HG02571 (cell line): ENCODE results near the gene DIPK1B.

Source experiments
- ATAC-seq: cut with Tn5 transposase; IDR thresholded peaks from one replicate; pipeline ENCODE4 v1.9.1; 2021; ENCODE audit warnings: mild to moderate bottlenecking, moderate library complexity; ENCODE audit not compliant: unreplicated experiment

The DIPK1B gene

DNA sequence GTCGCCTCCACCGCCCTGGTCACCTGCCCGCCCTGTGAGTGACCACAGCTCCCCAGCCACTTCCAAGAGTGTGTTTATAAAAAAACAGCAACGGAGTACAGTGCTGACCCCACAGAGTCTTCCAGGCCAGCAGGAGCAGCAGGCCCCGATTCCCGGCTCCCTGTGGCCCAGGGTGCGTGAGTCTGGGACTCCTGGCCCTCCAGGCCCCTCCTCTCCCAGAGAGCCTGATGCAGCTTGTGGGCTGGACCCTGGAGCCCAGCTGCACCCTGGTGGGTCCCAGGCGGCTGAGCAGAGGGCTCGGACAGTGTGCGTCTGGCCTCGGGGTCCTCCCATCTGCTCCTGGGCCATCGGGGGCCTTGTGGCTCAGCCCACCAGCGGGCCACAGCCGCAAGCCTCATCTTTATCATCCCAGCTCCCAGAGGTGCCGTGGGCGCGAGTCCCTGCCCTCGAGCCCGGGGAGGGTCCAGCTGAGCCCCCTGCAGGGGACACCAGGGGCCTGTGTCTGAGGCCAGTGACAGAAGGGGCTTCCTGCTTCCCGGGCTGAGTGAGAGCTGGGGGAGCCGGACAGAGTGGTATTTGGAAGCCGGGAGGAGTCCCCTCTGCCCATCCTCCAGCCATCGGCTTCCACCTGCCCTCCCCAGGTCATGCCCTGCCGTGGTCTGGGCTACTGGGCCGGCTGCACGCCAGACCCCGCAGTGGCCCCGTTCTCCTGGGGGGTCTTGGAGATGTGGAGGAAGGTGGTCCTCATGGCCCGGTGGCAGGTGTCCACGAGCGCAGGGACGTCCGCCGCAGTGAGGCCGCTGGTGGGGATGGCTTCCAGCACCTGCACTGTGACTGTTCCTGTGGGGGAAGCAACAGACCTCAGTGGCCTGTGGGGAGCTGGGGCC lies 39.0 kb upstream of the DIPK1B start:
- no peak for ATAC-seq

DNA sequence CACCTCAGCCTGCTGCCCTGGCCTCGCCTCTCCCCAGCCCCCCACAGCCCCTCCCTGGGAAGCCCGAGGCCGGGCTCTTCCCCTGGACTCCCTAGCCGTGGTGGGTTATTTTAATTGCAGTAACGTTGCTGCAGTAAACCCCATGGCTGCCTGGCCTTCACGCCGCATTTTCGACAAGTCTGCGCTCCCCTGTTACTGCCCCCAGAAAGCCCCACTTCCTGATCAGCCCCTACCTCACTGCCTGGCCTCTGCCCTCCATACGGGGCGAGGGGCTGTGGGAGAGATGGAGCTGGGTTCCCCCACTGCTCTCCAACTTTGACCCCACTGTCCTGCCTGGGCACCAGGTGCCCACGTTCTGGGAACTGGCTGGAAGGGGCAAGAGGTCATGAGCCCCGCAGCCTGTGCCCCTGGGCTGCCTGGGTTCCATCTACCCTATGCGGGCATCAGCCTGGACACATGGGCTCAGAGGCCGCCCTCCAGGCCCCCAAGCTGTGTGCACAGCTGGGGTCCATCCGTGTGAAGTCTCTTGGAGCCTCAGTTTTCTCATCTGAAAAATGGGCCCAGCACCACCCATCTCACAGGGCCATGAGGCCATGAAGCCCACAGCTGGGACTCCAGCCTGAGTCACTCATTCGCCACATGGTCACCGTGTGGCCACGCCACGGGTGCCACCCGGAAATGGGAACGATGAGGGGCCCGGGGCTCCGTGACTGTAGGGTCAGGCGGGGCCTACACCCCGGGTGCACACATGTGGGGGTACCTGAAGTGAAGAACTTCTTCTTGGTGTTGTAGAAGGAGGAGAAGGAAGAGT lies 38.2 kb upstream of the DIPK1B start:
- ATAC-seq = no peak

GRCh38 chr9:136674786-136675349 lies 37.5 kb upstream of the DIPK1B start:
- ATAC-seq = no peak

GRCh38 chr9:136675477-136676296 lies 36.7 kb upstream of the DIPK1B start:
- ATAC-seq = no peak

- no peak for ATAC-seq
These were observed 36.0 kb upstream of the DIPK1B start for GRCh38 chr9:136676297-136676794.

- ATAC-seq = no peak
These were observed 35.3 kb upstream of the DIPK1B start for GRCh38 chr9:136676920-136677686.

- ATAC-seq = no peak
These were observed 34.3 kb upstream of the DIPK1B start for GRCh38 chr9:136678034-136678433.

- no peak for ATAC-seq
These were observed 33.7 kb upstream of the DIPK1B start for GRCh38 chr9:136678624-136679023.

DNA sequence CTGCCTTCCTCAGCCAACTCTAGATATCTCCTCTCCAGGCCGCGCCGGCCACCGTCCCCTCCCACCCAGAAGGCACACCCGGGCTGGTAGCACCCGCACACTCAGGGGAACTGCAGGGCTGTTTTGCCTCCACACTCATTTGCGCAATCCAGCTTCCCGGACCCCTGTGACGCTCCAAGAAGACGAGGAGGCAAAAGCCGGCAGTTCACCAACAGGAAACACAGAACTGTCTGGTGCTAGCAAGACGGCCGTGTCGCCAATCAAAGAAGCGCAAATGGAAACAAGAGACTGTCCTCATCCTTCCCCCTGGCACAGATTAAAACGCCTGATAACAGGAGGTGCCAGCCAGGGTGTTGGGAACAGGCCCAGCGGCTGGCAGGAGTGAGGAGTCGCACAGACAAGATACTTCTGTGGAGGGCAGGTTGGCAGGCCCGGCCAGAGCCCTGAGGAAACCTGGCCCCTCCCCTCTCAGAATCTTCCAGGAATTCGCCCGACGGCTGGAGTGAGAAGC lies 32.9 kb upstream of the DIPK1B start:
- ATAC-seq = no peak

DNA sequence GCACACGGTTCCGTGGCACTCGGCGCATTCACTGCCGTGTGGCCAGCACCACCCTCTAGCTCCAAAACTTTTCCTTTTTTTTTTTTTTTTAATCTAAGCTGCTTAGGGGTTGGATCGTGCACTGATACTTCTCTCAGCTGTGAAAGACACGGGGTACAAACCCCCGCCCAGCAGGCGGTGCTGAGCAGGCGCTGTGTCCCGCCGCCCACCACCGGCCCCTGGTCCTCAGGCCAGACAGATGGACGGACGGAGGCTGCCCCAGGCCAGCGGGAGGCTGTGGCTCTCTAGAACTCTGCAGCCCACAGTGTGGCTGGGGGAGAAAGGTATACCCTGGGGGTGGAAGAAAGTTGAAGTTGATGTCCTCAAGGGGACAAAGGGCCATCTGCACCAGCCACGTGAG lies 31.3 kb upstream of the DIPK1B start:
- ATAC-seq = no peak

- ATAC-seq = no peak
These were observed 30.2 kb upstream of the DIPK1B start for GRCh38 chr9:136681945-136682699.

DNA sequence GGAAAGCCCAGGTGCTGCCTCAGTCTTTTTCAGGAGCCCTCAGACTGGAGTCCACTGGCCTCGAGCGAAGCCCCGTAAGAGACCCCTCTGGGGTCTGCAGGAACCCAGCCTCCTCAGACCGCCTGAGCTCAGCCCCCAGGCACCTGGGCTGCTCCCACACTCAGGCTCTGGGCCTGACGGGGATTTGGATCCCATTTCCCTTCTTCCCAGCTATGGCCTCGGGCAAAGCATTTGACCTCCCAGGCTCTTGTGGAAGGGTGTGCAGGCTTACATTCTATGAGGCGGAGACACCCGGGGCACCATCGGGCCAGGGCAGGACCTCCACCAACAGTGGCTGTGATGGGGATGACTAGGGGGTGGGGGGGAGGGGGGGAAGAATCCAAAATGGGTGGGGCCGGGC lies 29.7 kb upstream of the DIPK1B start:
- ATAC-seq = no peak

DNA sequence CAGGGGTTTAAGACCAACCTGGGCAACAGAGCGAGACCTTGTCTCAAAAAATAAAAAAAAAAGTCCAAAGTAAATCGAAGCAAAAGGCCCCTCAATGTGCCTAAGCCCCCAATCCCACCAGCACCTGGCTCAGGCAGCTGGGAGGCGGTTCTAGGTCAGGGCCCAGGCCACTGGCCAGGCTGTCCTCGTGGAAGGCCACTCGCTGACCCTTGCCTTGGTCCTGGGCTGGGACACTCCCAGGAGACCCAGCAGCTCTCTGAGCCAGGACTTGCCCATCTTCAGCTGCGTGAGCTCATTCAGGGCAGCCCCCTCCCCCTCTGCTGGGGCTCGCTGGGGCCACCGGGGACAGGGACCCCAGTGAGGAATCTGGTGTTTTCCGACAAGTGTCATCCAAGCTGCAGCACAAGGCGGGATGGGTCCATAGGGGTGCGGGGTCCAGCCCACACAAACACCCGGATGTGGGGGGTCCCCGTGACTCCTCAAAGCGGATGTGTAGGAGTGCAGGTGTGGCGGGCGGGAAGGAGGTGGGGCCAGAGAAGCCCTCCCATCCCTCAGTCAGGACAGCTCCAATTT lies 29.1 kb upstream of the DIPK1B start:
- ATAC-seq = no peak

DNA sequence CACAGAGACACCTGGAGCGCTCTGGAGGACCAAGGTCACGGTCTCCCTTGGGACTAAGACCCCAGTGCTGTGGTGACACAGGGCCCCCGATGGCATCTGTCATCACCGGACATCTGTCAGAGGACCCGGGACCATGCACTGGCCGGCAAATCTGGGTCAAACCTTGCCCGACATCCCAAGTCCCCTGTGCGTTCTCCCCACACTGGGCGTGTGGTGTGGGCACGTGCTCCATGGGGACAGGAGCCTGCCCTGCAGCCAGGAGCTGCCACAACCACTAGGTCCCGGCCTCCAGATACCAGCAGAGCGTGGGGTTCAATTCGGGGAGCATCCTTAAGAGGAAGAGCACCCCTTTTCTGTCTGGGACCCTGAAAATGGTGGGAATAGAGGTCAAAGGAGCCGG lies 28.6 kb upstream of the DIPK1B start:
- ATAC-seq = no peak

GRCh38 chr9:136684339-136684738 lies 28.0 kb upstream of the DIPK1B start:
- ATAC-seq = no peak

DNA sequence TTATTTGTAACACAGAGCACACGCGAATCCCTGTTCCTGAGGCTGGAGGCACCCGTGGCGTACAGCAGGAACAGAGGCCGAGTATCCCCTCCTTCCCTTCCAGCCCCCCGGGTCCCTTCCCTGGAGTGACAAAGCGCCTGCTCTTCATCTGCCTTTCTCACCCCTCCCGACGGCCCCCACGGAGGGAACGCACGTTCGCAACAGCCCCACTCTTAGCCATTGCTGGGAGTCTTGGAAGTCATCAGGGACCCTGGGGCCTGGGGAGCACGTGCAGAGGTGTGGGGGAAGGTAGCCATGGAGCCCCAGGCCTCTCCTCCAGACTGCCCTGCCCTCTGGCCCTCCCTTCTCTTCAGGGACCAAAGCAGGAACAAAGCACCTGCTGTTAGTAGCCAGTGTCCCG lies 27.6 kb upstream of the DIPK1B start:
- ATAC-seq = no peak

DNA sequence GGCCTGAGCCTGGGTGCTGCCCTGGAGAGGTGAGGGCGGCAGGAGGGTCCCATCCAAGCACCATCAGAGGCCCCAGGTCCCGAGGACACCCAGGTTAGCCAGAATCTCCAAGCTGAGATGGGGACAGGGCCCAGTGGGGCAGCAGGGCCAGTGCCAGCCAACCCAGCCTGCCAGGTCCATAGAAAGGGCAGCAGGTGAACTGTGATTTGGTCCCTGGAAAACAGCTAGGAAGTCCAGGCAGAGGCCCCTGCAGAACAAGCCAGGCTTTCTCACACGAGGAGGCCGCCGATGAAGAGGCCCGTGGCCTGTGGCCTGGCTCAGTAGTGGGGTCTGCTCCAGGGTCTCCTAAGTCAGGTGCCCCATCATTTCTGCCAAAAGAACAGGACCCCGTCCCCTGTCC lies 27.2 kb upstream of the DIPK1B start:
- no peak for ATAC-seq

- ATAC-seq = no peak
These were observed 26.4 kb upstream of the DIPK1B start for GRCh38 chr9:136685790-136686533.
